Stimulated activated naive B cell treated with anti-CD40 and anti-IgM and Interleukin-4, amounts not matched to agents 10 μg/mL and 1 μg/mL and 100 μg/mL, for 72 hours (primary cell): ENCODE measurements around the gene MUC4.

Experiments
- ATAC-seq, 2 donors: fragments of 150-1000 bp; cut with Tn5 transposase; replicated peaks; 2 replicates each; pipeline ENCODE4 v1.10.0; 2021; ENCODE audit warnings: moderate library complexity in 1 of 2
- DNase-seq: peaks from one replicate; pipeline ENCODE4 v3.0.0; 2021
- H3K27ac Mint-ChIP-seq: one replicate; pipeline ENCODE4 v1.8.0; 2022; ENCODE audit warnings: mild to moderate bottlenecking, mixed read lengths
- H3K27me3 Mint-ChIP-seq, 2 donors: one replicate each; pipeline ENCODE4 v1.8.0; 2022; ENCODE audit warnings: mixed read lengths in 2 of 2
- H3K36me3 Mint-ChIP-seq, 2 donors: one replicate each; pipeline ENCODE4 v1.8.0; 2022; ENCODE audit warnings: mixed read lengths in 2 of 2, mild to moderate bottlenecking in 1 of 2
- H3K4me1 Mint-ChIP-seq, 2 donors: one replicate each; pipeline ENCODE4 v1.8.0; 2022; ENCODE audit warnings: mixed read lengths in 2 of 2, mild to moderate bottlenecking in 1 of 2
- H3K4me3 Mint-ChIP-seq, 2 donors: one replicate each; pipeline ENCODE4 v1.8.0; 2022; ENCODE audit warnings: mild to moderate bottlenecking in 2 of 2, mixed read lengths in 2 of 2, moderate library complexity in 1 of 2
- H3K9me3 Mint-ChIP-seq, 2 donors: one replicate each; pipeline ENCODE4 v1.8.0; 2022; ENCODE audit warnings: mixed read lengths in 2 of 2, mild to moderate bottlenecking in 1 of 2

MUC4 gene

GRCh38 chr3:195762249-195762585, 49.5 kb downstream of the MUC4 start:
- peaks cover 0 to 4% of the 10 kb centered on the region in 2 donors for H3K4me1 Mint-ChIP-seq
- peaks cover 53 to 55% of the 10 kb centered on the region in 2 donors for H3K27me3 Mint-ChIP-seq
- no peak for DNase-seq
- no peaks in the 10 kb centered on the region for H3K36me3 Mint-ChIP-seq
- no peak for ATAC-seq
- no peaks in the 10 kb centered on the region for H3K9me3 Mint-ChIP-seq
- H3K27ac Mint-ChIP-seq = no peak overlapping the region
- no peak overlapping the region for H3K4me3 Mint-ChIP-seq

GRCh38 chr3:195761567-195762248, 50.0 kb downstream of the MUC4 start:
- no peak for DNase-seq
- H3K27ac Mint-ChIP-seq = no peak overlapping the region
- no peaks in the 10 kb centered on the region for H3K9me3 Mint-ChIP-seq
- ATAC-seq = peak in 1 of 2 donors; percentile 29
- no peaks in the 10 kb centered on the region for H3K36me3 Mint-ChIP-seq
- peaks cover 58 to 60% of the 10 kb centered on the region in 2 donors for H3K27me3 Mint-ChIP-seq
- H3K4me3 Mint-ChIP-seq = no peak overlapping the region
- peaks cover 0 to 4% of the 10 kb centered on the region in 2 donors for H3K4me1 Mint-ChIP-seq

- DNase-seq = no peak
- Mint-ChIP-seq H3K27ac (no peak overlapping the region), H3K9me3 (no peaks in the 10 kb centered on the region), H3K36me3 (no peaks in the 10 kb centered on the region), H3K4me3 (no peak overlapping the region), H3K4me1 (peaks cover 0 to 4% of the 10 kb centered on the region in 2 donors), H3K27me3 (peaks cover 62% of the 10 kb centered on the region in 2 donors)
- ATAC-seq = no peak
Observed at GRCh38 chr3:195761123-195761566, 50.6 kb downstream of the MUC4 start.

GRCh38 chr3:195760345-195761122, 51.2 kb downstream of the MUC4 start:
- Mint-ChIP-seq H3K27me3 (peaks cover 62 to 66% of the 10 kb centered on the region in 2 donors), H3K4me3 (no peak overlapping the region), H3K9me3 (no peaks in the 10 kb centered on the region), H3K27ac (no peak overlapping the region), H3K36me3 (no peaks in the 10 kb centered on the region), H3K4me1 (peaks cover 0 to 4% of the 10 kb centered on the region in 2 donors)
- ATAC-seq (no peak), DNase-seq (no peak)

- Mint-ChIP-seq H3K4me1 (peaks cover 0 to 4% of the 10 kb centered on the region in 2 donors), H3K4me3 (no peak overlapping the region), H3K36me3 (no peaks in the 10 kb centered on the region), H3K27me3 (peaks cover 55 to 63% of the 10 kb centered on the region in 2 donors), H3K27ac (no peak overlapping the region), H3K9me3 (no peaks in the 10 kb centered on the region)
- ATAC-seq (no peak), DNase-seq (no peak)
Observed at GRCh38 chr3:195758721-195759353, 52.9 kb downstream of the MUC4 start.

GRCh38 chr3:195757827-195758226, 53.9 kb downstream of the MUC4 start:
- DNase-seq = no peak
- H3K36me3 Mint-ChIP-seq = no peaks in the 10 kb centered on the region
- H3K9me3 Mint-ChIP-seq = no peaks in the 10 kb centered on the region
- peaks cover 0 to 4% of the 10 kb centered on the region in 2 donors for H3K4me1 Mint-ChIP-seq
- ATAC-seq = no peak
- H3K27ac Mint-ChIP-seq = no peak overlapping the region
- H3K27me3 Mint-ChIP-seq = peaks cover 48 to 60% of the 10 kb centered on the region in 2 donors
- no peak overlapping the region for H3K4me3 Mint-ChIP-seq

- Mint-ChIP-seq H3K27me3 (peaks cover 48 to 60% of the 10 kb centered on the region in 2 donors), H3K27ac (no peak overlapping the region), H3K36me3 (no peaks in the 10 kb centered on the region), H3K4me3 (no peak overlapping the region), H3K4me1 (peaks cover 0 to 4% of the 10 kb centered on the region in 2 donors), H3K9me3 (no peaks in the 10 kb centered on the region)
- no peak for ATAC-seq
- DNase-seq = no peak
Observed at GRCh38 chr3:195757438-195757770, 54.3 kb downstream of the MUC4 start.

GRCh38 chr3:195755791-195756676, 55.7 kb downstream of the MUC4 start:
- no peaks in the 10 kb centered on the region for H3K4me1 Mint-ChIP-seq
- H3K27me3 Mint-ChIP-seq = peaks cover 40 to 53% of the 10 kb centered on the region in 2 donors
- no peak overlapping the region for H3K27ac Mint-ChIP-seq
- H3K4me3 Mint-ChIP-seq = no peak overlapping the region
- ATAC-seq (no peak), DNase-seq (no peak)
- H3K9me3 Mint-ChIP-seq = no peaks in the 10 kb centered on the region
- H3K36me3 Mint-ChIP-seq = no peaks in the 10 kb centered on the region

- no peak for ATAC-seq
- DNase-seq = no peak
- Mint-ChIP-seq H3K36me3 (no peaks in the 10 kb centered on the region), H3K9me3 (no peaks in the 10 kb centered on the region), H3K27me3 (peaks cover 34 to 50% of the 10 kb centered on the region in 2 donors), H3K4me3 (no peak overlapping the region), H3K27ac (no peak overlapping the region), H3K4me1 (no peaks in the 10 kb centered on the region)
Observed at GRCh38 chr3:195755391-195755790, 56.3 kb downstream of the MUC4 start.

- no peak for ATAC-seq
- H3K4me3 Mint-ChIP-seq = no peak overlapping the region
- no peak for DNase-seq
- H3K27me3 Mint-ChIP-seq = peaks cover 31 to 45% of the 10 kb centered on the region in 2 donors
- no peaks in the 10 kb centered on the region for H3K36me3 Mint-ChIP-seq
- no peaks in the 10 kb centered on the region for H3K9me3 Mint-ChIP-seq
- H3K27ac Mint-ChIP-seq = no peak overlapping the region
- H3K4me1 Mint-ChIP-seq = no peaks in the 10 kb centered on the region
Observed at GRCh38 chr3:195754906-195755305, 56.8 kb downstream of the MUC4 start.

GRCh38 chr3:195754141-195754540, 57.6 kb downstream of the MUC4 start:
- no peaks in the 10 kb centered on the region for H3K36me3 Mint-ChIP-seq
- ATAC-seq (no peak), DNase-seq (no peak)
- H3K27me3 Mint-ChIP-seq = peaks cover 27 to 37% of the 10 kb centered on the region in 2 donors
- no peaks in the 10 kb centered on the region for H3K9me3 Mint-ChIP-seq
- H3K4me1 Mint-ChIP-seq = no peaks in the 10 kb centered on the region
- H3K27ac Mint-ChIP-seq = no peak overlapping the region
- H3K4me3 Mint-ChIP-seq = no peak overlapping the region

- Mint-ChIP-seq H3K27ac (no peak overlapping the region), H3K27me3 (peaks cover 25 to 37% of the 10 kb centered on the region in 2 donors), H3K36me3 (no peaks in the 10 kb centered on the region), H3K4me1 (peaks cover 2 to 4% of the 10 kb centered on the region in 2 donors), H3K4me3 (no peak overlapping the region), H3K9me3 (no peaks in the 10 kb centered on the region)
- DNase-seq = no peak
- ATAC-seq = no peak
Observed at GRCh38 chr3:195753581-195753980, 58.1 kb downstream of the MUC4 start.

- no peaks in the 10 kb centered on the region for H3K36me3 Mint-ChIP-seq
- no peak for DNase-seq
- no peaks in the 10 kb centered on the region for H3K9me3 Mint-ChIP-seq
- peaks cover 3 to 12% of the 10 kb centered on the region in 2 donors for H3K4me1 Mint-ChIP-seq
- no peak overlapping the region for H3K4me3 Mint-ChIP-seq
- no peak overlapping the region for H3K27ac Mint-ChIP-seq
- H3K27me3 Mint-ChIP-seq = peaks cover 23 to 34% of the 10 kb centered on the region in 2 donors
- no peak for ATAC-seq
Observed at GRCh38 chr3:195752546-195753331, 59.0 kb downstream of the MUC4 start.
